H1 (cell line): ENCODE measurements around the gene RBM19. TPM values are rescaled to one million over a fixed set of nuclear protein-coding genes. Genes with fewer than 3 reads are reported as not detected.

Experiments
- ATF3 ChIP-seq: IDR thresholded peaks from 2 replicates; pipeline ENCODE4 v1.6.1; 2011; ENCODE audit warnings: low read depth, mild to moderate bottlenecking, low read length; ENCODE audit not compliant: insufficient read depth
- BCL11A ChIP-seq, 2 experiments: IDR thresholded peaks; one replicate each; pipeline ENCODE4 v1.6.1; 2011; ENCODE audit warnings: low read depth in 2 of 2, low read length in 2 of 2, mild to moderate bottlenecking in 2 of 2
- CBX5 ChIP-seq: fragments of 300-800, 300-1000 bp; sonication (generic); IDR thresholded peaks from 2 replicates; pipeline ENCODE4 v1.7.1; 2016; ENCODE audit warnings: antibody characterized with exemption, low read length, low read depth
- CHD7 ChIP-seq: fragments of 300-600 bp; sonication (generic); IDR thresholded peaks from 2 replicates; pipeline ENCODE4 v1.7.1; 2012; ENCODE audit warnings: low read length, moderate library complexity, mild to moderate bottlenecking, inconsistent platforms; ENCODE audit not compliant: insufficient replicate concordance
- EP300 ChIP-seq, 2 experiments: IDR thresholded peaks; 1 replicate in 1 of 2; 2 replicates in 1 of 2; pipeline ENCODE4 v1.6.1; 2011 to 2012; ENCODE audit warnings: low read depth in 2 of 2, low read length in 2 of 2, mild to moderate bottlenecking in 2 of 2, borderline replicate concordance in 1 of 2, inconsistent platforms in 1 of 2, moderate library complexity in 1 of 2
- MAX ChIP-seq: IDR thresholded peaks from 2 replicates; pipeline ENCODE4 v1.6.1; 2012; ENCODE audit warnings: inconsistent platforms
- NANOG ChIP-seq: IDR thresholded peaks from 2 replicates; pipeline ENCODE4 v1.6.1; 2011; ENCODE audit warnings: low read length, low read depth, mild to moderate bottlenecking, inconsistent platforms; ENCODE audit not compliant: insufficient read depth, poor library complexity, severe bottlenecking
- NRF1 ChIP-seq: IDR thresholded peaks from 2 replicates; pipeline ENCODE4 v1.6.1; 2011; ENCODE audit warnings: mild to moderate bottlenecking, low read depth, low read length, improper control_type of control experiment
- POLR2A ChIP-seq, 2 experiments: IDR thresholded peaks; 1 replicate in 1 of 2; 2 replicates in 1 of 2; pipeline ENCODE4 v1.6.1; 2011; ENCODE audit warnings: low read depth in 2 of 2, low read length in 2 of 2, mild to moderate bottlenecking in 2 of 2; ENCODE audit errors: control extremely low read depth in 1 of 2
- RFX5 ChIP-seq: IDR thresholded peaks from 2 replicates; pipeline ENCODE4 v1.6.1; 2011; ENCODE audit warnings: low read depth, low read length, improper control_type of control experiment, borderline replicate concordance
- SIX5 ChIP-seq: IDR thresholded peaks from 2 replicates; pipeline ENCODE4 v1.6.1; 2011; ENCODE audit warnings: mild to moderate bottlenecking, low read depth, low read length
- polyA plus RNA-seq, 7 experiments: library from polyadenylated mRNA; depleted of rRNA in 3 of 7; stranded (reverse) in 5 of 7; unstranded in 2 of 7; fragments of >200 nt in 5 of 7; fragments of 200-250 nt in 2 of 7; gene quantifications; 1 replicate in 5 of 7; 2 replicates in 1 of 7; 4 replicates in 1 of 7; pipeline versions ENCODE4 v1.2.1 to v1.2.3, GENCODE V29; 2011 to 2013; ENCODE audit warnings: missing spikeins in 2 of 7, mixed read lengths in 2 of 7
- total RNA-seq: library from RNA; stranded (reverse); fragmentation: NEBNext Ultra II Directional; extraction: Animal tissue kit (Norgen Biotek cat#: 25700); gene quantifications from 2 replicates; pipeline ENCODE4 v1.2.1, GENCODE V29; 2021

Gene RBM19
- total and polyA plus RNA-seq, 2 of the 8 experiments (the other 6 are each of a cell fraction or from before 2014, with no cell fraction given): 23.4 to 61.9 TPM

GRCh38 chr12:113971392-113971791 is 5.3 kb upstream of the RBM19 start (continued):
- TF ChIP-seq CHD7 (no peak), MAX (no peak), SIX5 (no peak), NRF1 (no peak), POLR2A (IDR thresholded peaks at IDR 0.05; ENCODE audit: control extremely low read depth in 1 of 2, low read depth in 2 of 2, low read length in 2 of 2) (no peak), NANOG (no peak), CBX5 (no peak), EP300 (IDR thresholded peaks at IDR 0.05; ENCODE audit: borderline replicate concordance in 1 of 2, low read depth in 2 of 2, low read length in 2 of 2) (no peak), ATF3 (no peak), RFX5 (no peak), BCL11A (IDR thresholded peaks at IDR 0.05; ENCODE audit: low read depth in 2 of 2, low read length in 2 of 2) (no peak)
